ENCODE data around the gene TBC1D1. TPM values are rescaled to one million over a fixed set of nuclear protein-coding genes. Genes with fewer than 3 reads are reported as not detected.

The TBC1D1 gene
- total and polyA plus RNA-seq, 2 experiments from 2014 or later = 53.9 to 151 TPM

DNA sequence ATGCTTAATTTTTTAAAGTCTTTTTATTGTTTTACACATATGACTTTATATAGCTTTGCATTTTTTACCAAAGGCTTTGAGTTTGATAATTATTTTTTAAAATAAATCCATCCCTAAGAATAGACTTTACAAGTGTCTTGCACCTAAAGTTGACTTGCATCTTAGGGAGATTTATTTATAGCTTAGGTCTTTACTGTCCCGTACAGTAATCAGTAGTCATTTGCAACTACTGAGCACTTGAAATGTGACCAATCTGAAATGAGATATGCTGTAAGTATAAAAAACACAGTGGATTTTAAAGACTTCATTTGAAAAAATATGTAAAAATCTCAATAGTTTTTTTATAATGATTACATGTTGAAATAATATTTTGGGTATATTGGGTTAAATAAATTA lies 19.2 kb downstream of the TBC1D1 start:
- Mint-ChIP-seq H3K9me3 (no peaks in the 10 kb centered on the region), H3K4me1 (peaks cover 24% of the 10 kb centered on the region), H3K4me3 (no peak overlapping the region), H3K27me3 (ENCODE audit: insufficient read depth, low read depth, poor library complexity) (no peaks in the 10 kb centered on the region), H3K36me3 (ENCODE audit: low read depth) (no peaks in the 10 kb centered on the region), H3K27ac (no peak overlapping the region)
- H2AFZ ChIP-seq = no peak overlapping the region
- H4K20me1 ChIP-seq (replicated peaks; ENCODE audit: insufficient read depth) = no peaks in the 10 kb centered on the region
- peaks cover 4% of the 10 kb centered on the region for H3K9me2 ChIP-seq (ENCODE audit: insufficient read depth)
- H3F3A ChIP-seq (replicated peaks; ENCODE audit: low read depth) = no peaks in the 10 kb centered on the region
- peaks cover 12% of the 10 kb centered on the region; the same call in 1 of the 2 replicates for H3K4me1 ChIP-seq (ENCODE audit: insufficient read depth)
- H3K27me3 ChIP-seq (ENCODE audit: insufficient read depth) = no peaks in the 10 kb centered on the region
- H3K79me2 ChIP-seq (replicated peaks; ENCODE audit: insufficient read depth) = no peaks in the 10 kb centered on the region
- H3K36me3 ChIP-seq (ENCODE audit: insufficient read depth) = no peaks in the 10 kb centered on the region
- H3K27ac ChIP-seq (ENCODE audit: low read depth) = no peak overlapping the region
- no peak for TF ChIP-seq ZNF331 (CRISPR knock-in tag; IDR thresholded peaks at IDR 0.05; ENCODE audit: low read depth)
- TF ChIP-seq, protein P1, sequence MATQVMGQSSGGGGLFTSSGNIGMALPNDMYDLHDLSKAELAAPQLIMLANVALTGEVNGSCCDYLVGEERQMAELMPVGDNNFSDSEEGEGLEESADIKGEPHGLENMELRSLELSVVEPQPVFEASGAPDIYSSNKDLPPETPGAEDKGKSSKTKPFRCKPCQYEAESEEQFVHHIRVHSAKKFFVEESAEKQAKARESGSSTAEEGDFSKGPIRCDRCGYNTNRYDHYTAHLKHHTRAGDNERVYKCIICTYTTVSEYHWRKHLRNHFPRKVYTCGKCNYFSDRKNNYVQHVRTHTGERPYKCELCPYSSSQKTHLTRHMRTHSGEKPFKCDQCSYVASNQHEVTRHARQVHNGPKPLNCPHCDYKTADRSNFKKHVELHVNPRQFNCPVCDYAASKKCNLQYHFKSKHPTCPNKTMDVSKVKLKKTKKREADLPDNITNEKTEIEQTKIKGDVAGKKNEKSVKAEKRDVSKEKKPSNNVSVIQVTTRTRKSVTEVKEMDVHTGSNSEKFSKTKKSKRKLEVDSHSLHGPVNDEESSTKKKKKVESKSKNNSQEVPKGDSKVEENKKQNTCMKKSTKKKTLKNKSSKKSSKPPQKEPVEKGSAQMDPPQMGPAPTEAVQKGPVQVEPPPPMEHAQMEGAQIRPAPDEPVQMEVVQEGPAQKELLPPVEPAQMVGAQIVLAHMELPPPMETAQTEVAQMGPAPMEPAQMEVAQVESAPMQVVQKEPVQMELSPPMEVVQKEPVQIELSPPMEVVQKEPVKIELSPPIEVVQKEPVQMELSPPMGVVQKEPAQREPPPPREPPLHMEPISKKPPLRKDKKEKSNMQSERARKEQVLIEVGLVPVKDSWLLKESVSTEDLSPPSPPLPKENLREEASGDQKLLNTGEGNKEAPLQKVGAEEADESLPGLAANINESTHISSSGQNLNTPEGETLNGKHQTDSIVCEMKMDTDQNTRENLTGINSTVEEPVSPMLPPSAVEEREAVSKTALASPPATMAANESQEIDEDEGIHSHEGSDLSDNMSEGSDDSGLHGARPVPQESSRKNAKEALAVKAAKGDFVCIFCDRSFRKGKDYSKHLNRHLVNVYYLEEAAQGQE (IDR thresholded peaks at IDR 0.05; ENCODE audit: unreplicated experiment) = no peak
- TF ChIP-seq ZNF114 (CRISPR knock-in tag; IDR thresholded peaks at IDR 0.05) = no peak
- TF ChIP-seq, protein P2, sequence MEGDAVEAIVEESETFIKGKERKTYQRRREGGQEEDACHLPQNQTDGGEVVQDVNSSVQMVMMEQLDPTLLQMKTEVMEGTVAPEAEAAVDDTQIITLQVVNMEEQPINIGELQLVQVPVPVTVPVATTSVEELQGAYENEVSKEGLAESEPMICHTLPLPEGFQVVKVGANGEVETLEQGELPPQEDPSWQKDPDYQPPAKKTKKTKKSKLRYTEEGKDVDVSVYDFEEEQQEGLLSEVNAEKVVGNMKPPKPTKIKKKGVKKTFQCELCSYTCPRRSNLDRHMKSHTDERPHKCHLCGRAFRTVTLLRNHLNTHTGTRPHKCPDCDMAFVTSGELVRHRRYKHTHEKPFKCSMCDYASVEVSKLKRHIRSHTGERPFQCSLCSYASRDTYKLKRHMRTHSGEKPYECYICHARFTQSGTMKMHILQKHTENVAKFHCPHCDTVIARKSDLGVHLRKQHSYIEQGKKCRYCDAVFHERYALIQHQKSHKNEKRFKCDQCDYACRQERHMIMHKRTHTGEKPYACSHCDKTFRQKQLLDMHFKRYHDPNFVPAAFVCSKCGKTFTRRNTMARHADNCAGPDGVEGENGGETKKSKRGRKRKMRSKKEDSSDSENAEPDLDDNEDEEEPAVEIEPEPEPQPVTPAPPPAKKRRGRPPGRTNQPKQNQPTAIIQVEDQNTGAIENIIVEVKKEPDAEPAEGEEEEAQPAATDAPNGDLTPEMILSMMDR (conservative IDR thresholded peaks at IDR 0.05; ENCODE audit: low read depth in 2 of 2) = no peak
- no peak for TF ChIP-seq CREB1 (CRISPR knock-in tag; IDR thresholded peaks at IDR 0.05; ENCODE audit: low read depth)
- TF ChIP-seq, protein P3, sequence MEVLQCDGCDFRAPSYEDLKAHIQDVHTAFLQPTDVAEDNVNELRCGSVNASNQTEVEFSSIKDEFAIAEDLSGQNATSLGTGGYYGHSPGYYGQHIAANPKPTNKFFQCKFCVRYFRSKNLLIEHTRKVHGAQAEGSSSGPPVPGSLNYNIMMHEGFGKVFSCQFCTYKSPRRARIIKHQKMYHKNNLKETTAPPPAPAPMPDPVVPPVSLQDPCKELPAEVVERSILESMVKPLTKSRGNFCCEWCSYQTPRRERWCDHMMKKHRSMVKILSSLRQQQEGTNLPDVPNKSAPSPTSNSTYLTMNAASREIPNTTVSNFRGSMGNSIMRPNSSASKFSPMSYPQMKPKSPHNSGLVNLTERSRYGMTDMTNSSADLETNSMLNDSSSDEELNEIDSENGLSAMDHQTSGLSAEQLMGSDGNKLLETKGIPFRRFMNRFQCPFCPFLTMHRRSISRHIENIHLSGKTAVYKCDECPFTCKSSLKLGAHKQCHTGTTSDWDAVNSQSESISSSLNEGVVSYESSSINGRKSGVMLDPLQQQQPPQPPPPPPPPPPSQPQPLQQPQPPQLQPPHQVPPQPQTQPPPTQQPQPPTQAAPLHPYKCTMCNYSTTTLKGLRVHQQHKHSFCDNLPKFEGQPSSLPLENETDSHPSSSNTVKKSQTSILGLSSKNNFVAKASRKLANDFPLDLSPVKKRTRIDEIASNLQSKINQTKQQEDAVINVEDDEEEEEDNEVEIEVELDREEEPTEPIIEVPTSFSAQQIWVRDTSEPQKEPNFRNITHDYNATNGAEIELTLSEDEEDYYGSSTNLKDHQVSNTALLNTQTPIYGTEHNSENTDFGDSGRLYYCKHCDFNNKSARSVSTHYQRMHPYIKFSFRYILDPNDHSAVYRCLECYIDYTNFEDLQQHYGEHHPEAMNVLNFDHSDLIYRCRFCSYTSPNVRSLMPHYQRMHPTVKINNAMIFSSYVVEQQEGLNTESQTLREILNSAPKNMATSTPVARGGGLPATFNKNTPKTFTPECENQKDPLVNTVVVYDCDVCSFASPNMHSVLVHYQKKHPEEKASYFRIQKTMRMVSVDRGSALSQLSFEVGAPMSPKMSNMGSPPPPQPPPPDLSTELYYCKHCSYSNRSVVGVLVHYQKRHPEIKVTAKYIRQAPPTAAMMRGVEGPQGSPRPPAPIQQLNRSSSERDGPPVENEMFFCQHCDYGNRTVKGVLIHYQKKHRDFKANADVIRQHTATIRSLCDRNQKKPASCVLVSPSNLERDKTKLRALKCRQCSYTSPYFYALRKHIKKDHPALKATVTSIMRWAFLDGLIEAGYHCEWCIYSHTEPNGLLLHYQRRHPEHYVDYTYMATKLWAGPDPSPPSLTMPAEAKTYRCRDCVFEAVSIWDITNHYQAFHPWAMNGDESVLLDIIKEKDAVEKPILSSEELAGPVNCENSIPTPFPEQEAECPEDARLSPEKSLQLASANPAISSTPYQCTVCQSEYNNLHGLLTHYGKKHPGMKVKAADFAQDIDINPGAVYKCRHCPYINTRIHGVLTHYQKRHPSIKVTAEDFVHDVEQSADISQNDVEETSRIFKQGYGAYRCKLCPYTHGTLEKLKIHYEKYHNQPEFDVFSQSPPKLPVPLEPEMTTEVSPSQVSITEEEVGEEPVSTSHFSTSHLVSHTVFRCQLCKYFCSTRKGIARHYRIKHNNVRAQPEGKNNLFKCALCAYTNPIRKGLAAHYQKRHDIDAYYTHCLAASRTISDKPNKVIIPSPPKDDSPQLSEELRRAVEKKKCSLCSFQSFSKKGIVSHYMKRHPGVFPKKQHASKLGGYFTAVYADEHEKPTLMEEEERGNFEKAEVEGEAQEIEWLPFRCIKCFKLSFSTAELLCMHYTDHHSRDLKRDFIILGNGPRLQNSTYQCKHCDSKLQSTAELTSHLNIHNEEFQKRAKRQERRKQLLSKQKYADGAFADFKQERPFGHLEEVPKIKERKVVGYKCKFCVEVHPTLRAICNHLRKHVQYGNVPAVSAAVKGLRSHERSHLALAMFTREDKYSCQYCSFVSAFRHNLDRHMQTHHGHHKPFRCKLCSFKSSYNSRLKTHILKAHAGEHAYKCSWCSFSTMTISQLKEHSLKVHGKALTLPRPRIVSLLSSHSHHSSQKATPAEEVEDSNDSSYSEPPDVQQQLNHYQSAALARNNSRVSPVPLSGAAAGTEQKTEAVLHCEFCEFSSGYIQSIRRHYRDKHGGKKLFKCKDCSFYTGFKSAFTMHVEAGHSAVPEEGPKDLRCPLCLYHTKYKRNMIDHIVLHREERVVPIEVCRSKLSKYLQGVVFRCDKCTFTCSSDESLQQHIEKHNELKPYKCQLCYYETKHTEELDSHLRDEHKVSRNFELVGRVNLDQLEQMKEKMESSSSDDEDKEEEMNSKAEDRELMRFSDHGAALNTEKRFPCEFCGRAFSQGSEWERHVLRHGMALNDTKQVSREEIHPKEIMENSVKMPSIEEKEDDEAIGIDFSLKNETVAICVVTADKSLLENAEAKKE (CRISPR knock-in tag; IDR thresholded peaks at IDR 0.05) = no peak
- TF ChIP-seq EZH2 (IDR thresholded peaks at IDR 0.05; ENCODE audit: low read depth, unreplicated experiment) = no peak
- TF ChIP-seq POLR2AphosphoS5 (IDR thresholded peaks at IDR 0.05; ENCODE audit: low read depth) = no peak
- no peak for TF ChIP-seq NANOG (IDR thresholded peaks at IDR 0.05; ENCODE audit: borderline replicate concordance)
- no peak for TF ChIP-seq EZH2phosphoT487 (IDR thresholded peaks at IDR 0.05; ENCODE audit: unreplicated experiment)
- TF ChIP-seq JUNB (IDR thresholded peaks at IDR 0.05; ENCODE audit: unreplicated experiment) = no peak
- TF ChIP-seq, protein P4, sequence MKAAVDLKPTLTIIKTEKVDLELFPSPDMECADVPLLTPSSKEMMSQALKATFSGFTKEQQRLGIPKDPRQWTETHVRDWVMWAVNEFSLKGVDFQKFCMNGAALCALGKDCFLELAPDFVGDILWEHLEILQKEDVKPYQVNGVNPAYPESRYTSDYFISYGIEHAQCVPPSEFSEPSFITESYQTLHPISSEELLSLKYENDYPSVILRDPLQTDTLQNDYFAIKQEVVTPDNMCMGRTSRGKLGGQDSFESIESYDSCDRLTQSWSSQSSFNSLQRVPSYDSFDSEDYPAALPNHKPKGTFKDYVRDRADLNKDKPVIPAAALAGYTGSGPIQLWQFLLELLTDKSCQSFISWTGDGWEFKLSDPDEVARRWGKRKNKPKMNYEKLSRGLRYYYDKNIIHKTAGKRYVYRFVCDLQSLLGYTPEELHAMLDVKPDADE (IDR thresholded peaks at IDR 0.05) = no peak
- no peak for TF ChIP-seq STAT1 (IDR thresholded peaks at IDR 0.05; ENCODE audit: unreplicated experiment)
- ATAC-seq = no peak
- no peak overlapping the region for H3K4me2 ChIP-seq
- H3K4me3 ChIP-seq = no peak overlapping the region
- no peak for DNase-seq (ENCODE audit: low spot score)

Data from GM23338 (cell line).